Measurements from ENCODE around the gene DNAAF2. TPM values are rescaled to one million over a fixed set of nuclear protein-coding genes. Genes with fewer than 3 reads are reported as not detected.

The DNAAF2 gene
- total and polyA plus RNA-seq, 2 of the 13 experiments (the other 11 are each of a cell fraction or from before 2014, with no cell fraction given): 6.1 to 13.6 TPM

GRCh38 chr14:49659526-49660455, 24.7 kb upstream of the DNAAF2 start (continued):
- TF ChIP-seq, protein P1, sequence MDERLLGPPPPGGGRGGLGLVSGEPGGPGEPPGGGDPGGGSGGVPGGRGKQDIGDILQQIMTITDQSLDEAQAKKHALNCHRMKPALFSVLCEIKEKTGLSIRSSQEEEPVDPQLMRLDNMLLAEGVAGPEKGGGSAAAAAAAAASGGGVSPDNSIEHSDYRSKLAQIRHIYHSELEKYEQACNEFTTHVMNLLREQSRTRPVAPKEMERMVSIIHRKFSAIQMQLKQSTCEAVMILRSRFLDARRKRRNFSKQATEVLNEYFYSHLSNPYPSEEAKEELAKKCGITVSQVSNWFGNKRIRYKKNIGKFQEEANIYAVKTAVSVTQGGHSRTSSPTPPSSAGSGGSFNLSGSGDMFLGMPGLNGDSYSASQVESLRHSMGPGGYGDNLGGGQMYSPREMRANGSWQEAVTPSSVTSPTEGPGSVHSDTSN (CRISPR knock-in tag; IDR thresholded peaks at IDR 0.05): no peak
- TF ChIP-seq ZNF710 (CRISPR knock-in tag; IDR thresholded peaks at IDR 0.05; ENCODE audit: borderline replicate concordance) (no peak), AFF4 (CRISPR knock-in tag; IDR thresholded peaks at IDR 0.05) (no peak), IRF1 (CRISPR knock-in tag; IDR thresholded peaks at IDR 0.05; ENCODE audit: low read depth) (no peak), CEBPB (IDR thresholded peaks at IDR 0.05; ENCODE audit: borderline replicate concordance, low read depth, low read length) (peak; percentile 93), ZNF550 (CRISPR knock-in tag; IDR thresholded peaks at IDR 0.05; ENCODE audit: borderline replicate concordance) (no peak), NCOA5 (CRISPR knock-in tag; IDR thresholded peaks at IDR 0.05) (no peak), ZBTB8A (CRISPR knock-in tag; IDR thresholded peaks at IDR 0.05; ENCODE audit: borderline replicate concordance, low read depth) (no peak), ZNF7 (CRISPR knock-in tag; IDR thresholded peaks at IDR 0.05) (no peak), ZNF264 (CRISPR knock-in tag; IDR thresholded peaks at IDR 0.05) (no peak), SSRP1 (CRISPR knock-in tag; IDR thresholded peaks at IDR 0.05) (no peak), ZNF34 (CRISPR knock-in tag; IDR thresholded peaks at IDR 0.05; ENCODE audit: borderline replicate concordance) (no peak), HNF4G (IDR thresholded peaks at IDR 0.05; ENCODE audit: borderline replicate concordance, low read depth, low read length) (no peak), HNF4G (CRISPR knock-in tag; IDR thresholded peaks at IDR 0.05; ENCODE audit: borderline replicate concordance, low read depth) (no peak)
- TF ChIP-seq, protein P2, sequence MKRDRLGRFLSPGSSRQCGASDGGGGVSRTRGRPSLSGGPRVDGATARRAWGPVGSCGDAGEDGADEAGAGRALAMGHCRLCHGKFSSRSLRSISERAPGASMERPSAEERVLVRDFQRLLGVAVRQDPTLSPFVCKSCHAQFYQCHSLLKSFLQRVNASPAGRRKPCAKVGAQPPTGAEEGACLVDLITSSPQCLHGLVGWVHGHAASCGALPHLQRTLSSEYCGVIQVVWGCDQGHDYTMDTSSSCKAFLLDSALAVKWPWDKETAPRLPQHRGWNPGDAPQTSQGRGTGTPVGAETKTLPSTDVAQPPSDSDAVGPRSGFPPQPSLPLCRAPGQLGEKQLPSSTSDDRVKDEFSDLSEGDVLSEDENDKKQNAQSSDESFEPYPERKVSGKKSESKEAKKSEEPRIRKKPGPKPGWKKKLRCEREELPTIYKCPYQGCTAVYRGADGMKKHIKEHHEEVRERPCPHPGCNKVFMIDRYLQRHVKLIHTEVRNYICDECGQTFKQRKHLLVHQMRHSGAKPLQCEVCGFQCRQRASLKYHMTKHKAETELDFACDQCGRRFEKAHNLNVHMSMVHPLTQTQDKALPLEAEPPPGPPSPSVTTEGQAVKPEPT (CRISPR knock-in tag; IDR thresholded peaks at IDR 0.05; ENCODE audit: low read depth): no peak
